Measurements from ENCODE around the gene ZBTB39. TPM values are rescaled to one million over a fixed set of nuclear protein-coding genes. Genes with fewer than 3 reads are reported as not detected.
A peak's percentile ranks its signal among the peaks of the same experiment; 100 is the strongest.
"Not testable (repeated sequence)": the region's sequence is repeated elsewhere in the genome, so short reads cannot be mapped to it uniquely, and the experiment has no call there.

ZBTB39 gene
- total RNA-seq, 1 donor from 2014 or later: 20.8 TPM

- H3K27me3 Mint-ChIP-seq: no peaks in the 10 kb centered on the region
Observed at GRCh38 chr12:56980941-56981530, 25.3 kb downstream of the ZBTB39 start.

DNA sequence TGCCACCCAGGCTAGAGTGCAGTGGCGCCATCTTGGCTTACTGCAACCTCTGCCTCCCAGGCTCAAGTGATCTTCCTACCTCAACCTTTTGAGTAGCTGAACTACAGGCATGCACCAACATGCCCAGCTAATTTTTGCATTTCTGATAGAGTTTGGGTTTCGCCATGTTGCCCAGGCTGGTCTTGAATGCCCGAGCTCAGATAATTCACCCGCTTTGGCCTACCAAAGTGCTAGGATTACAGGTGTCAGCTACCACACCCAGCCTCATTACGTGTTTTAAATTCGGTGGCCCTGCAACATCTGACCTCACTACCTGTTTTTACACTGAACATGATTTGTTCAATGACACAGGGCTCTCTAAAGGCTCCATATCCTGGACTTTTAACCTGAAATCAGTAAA is 26.1 kb downstream of the ZBTB39 start:
- DNase-seq (ENCODE audit: low spot score, unreplicated experiment): no peak
- Mint-ChIP-seq H3K27me3 (no peaks in the 10 kb centered on the region), H3K9me3 (ENCODE audit: low read depth) (no peaks in the 10 kb centered on the region), H3K4me1 (ENCODE audit: low read depth) (no peaks in the 10 kb centered on the region), H3K4me3 (ENCODE audit: low read depth) (no peak overlapping the region), H3K27ac (no peak overlapping the region), H3K36me3 (ENCODE audit: insufficient read depth) (peaks cover 2% of the 10 kb centered on the region)
- TF ChIP-seq, protein P1, sequence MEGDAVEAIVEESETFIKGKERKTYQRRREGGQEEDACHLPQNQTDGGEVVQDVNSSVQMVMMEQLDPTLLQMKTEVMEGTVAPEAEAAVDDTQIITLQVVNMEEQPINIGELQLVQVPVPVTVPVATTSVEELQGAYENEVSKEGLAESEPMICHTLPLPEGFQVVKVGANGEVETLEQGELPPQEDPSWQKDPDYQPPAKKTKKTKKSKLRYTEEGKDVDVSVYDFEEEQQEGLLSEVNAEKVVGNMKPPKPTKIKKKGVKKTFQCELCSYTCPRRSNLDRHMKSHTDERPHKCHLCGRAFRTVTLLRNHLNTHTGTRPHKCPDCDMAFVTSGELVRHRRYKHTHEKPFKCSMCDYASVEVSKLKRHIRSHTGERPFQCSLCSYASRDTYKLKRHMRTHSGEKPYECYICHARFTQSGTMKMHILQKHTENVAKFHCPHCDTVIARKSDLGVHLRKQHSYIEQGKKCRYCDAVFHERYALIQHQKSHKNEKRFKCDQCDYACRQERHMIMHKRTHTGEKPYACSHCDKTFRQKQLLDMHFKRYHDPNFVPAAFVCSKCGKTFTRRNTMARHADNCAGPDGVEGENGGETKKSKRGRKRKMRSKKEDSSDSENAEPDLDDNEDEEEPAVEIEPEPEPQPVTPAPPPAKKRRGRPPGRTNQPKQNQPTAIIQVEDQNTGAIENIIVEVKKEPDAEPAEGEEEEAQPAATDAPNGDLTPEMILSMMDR (IDR thresholded peaks at IDR 0.05; ENCODE audit: unreplicated experiment): no peak

More at GRCh38 chr12:56980941-56981530, 25.3 kb downstream of the ZBTB39 start:
- no peak overlapping the region for H3K4me3 Mint-ChIP-seq (ENCODE audit: low read depth)
- no peaks in the 10 kb centered on the region for H3K9me3 Mint-ChIP-seq (ENCODE audit: low read depth)
- no peaks in the 10 kb centered on the region for H3K4me1 Mint-ChIP-seq (ENCODE audit: low read depth)
- no peak for DNase-seq (ENCODE audit: low spot score, unreplicated experiment)
- no peak overlapping the region for H3K27ac Mint-ChIP-seq
- H3K36me3 Mint-ChIP-seq (ENCODE audit: insufficient read depth): peaks cover 2% of the 10 kb centered on the region
- TF ChIP-seq, protein P1 (IDR thresholded peaks at IDR 0.05; ENCODE audit: unreplicated experiment): no peak

DNA sequence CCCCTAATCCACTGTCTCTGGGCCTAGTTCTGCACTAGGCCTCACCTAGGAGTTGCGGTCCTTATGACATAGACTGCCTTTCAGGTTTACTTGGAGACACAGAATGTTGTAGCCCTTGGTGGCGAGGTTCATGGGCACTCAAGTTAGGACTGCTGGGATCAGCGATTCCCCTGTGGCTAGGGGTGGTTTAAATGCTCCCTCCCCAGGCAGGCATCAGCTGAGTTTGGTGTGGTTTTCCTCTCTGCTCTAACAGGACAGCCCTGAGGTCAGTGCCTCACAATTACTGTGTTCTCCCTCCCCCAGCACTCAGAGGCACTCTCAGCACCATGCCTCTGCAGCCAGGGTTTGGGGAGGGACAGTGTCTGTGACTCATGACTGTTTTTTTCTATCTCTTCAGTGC is 26.7 kb downstream of the ZBTB39 start:
- no peak overlapping the region for H3K4me3 Mint-ChIP-seq (ENCODE audit: low read depth)
- DNase-seq (ENCODE audit: low spot score, unreplicated experiment): no peak
- no peak overlapping the region for H3K27ac Mint-ChIP-seq
- no peaks in the 10 kb centered on the region for H3K4me1 Mint-ChIP-seq (ENCODE audit: low read depth)
- peaks cover 2% of the 10 kb centered on the region for H3K36me3 Mint-ChIP-seq (ENCODE audit: insufficient read depth)
- H3K9me3 Mint-ChIP-seq (ENCODE audit: low read depth): no peaks in the 10 kb centered on the region
- no peaks in the 10 kb centered on the region for H3K27me3 Mint-ChIP-seq
- TF ChIP-seq, protein P1 (IDR thresholded peaks at IDR 0.05; ENCODE audit: unreplicated experiment): no peak

DNA sequence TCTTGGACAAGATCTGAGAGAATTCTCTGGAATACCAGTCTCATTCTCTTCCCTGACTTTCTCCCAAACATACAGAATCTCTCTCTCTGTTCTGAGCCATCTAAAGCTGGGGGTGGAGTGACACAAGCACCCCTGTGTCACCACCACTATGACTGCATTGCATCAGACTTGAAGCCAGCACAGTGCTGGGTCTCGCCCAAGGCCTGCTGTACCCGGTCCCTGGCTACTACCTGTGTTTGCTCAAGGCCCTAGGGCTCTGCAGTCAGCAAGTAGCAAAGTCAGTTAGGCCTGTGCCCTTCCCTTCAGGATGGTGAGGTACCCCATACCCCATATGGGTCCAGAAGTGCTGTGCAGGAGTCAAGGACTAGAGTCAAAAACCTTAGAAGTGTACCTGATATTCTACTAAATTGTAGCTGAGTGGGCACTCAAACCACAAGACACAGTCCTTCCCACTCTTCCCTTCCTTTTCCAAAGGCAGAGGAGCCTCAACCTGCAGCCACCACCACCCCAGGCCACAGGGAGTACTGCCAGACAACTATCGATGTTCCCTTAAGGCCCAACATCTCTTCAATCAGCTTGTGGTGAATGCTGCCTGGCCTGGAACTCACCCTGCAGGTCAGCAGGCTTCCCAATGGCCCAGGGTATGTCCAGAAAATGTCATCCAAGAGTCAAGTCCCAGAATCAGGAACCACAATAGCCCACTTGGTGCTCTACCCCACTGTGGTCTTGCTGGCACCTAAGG is 27.8 kb downstream of the ZBTB39 start:
- H3K4me3 Mint-ChIP-seq (ENCODE audit: low read depth): no peak overlapping the region
- H3K36me3 Mint-ChIP-seq (ENCODE audit: insufficient read depth): peaks cover 2% of the 10 kb centered on the region
- no peaks in the 10 kb centered on the region for H3K4me1 Mint-ChIP-seq (ENCODE audit: low read depth)
- no peaks in the 10 kb centered on the region for H3K27me3 Mint-ChIP-seq
- no peaks in the 10 kb centered on the region for H3K9me3 Mint-ChIP-seq (ENCODE audit: low read depth)
- no peak for DNase-seq (ENCODE audit: low spot score, unreplicated experiment)
- TF ChIP-seq, protein P1 (IDR thresholded peaks at IDR 0.05; ENCODE audit: unreplicated experiment): no peak
- no peak overlapping the region for H3K27ac Mint-ChIP-seq

GRCh38 chr12:56977361-56977760 is 29.0 kb downstream of the ZBTB39 start:
- not testable (repeated sequence) for H3K27me3 Mint-ChIP-seq; H3K4me3 Mint-ChIP-seq (ENCODE audit: low read depth); H3K4me1 Mint-ChIP-seq (ENCODE audit: low read depth); H3K9me3 Mint-ChIP-seq (ENCODE audit: low read depth); H3K36me3 Mint-ChIP-seq (ENCODE audit: insufficient read depth); DNase-seq (ENCODE audit: low spot score, unreplicated experiment)
- peak overlapping the region; percentile 33 for H3K27ac Mint-ChIP-seq

- not testable (repeated sequence) for DNase-seq (ENCODE audit: low spot score, unreplicated experiment); H3K27me3 Mint-ChIP-seq; H3K27ac Mint-ChIP-seq; H3K4me3 Mint-ChIP-seq (ENCODE audit: low read depth); H3K9me3 Mint-ChIP-seq (ENCODE audit: low read depth); H3K4me1 Mint-ChIP-seq (ENCODE audit: low read depth); H3K36me3 Mint-ChIP-seq (ENCODE audit: insufficient read depth)
Observed at GRCh38 chr12:56974224-56974623, 32.1 kb downstream of the ZBTB39 start.

DNA sequence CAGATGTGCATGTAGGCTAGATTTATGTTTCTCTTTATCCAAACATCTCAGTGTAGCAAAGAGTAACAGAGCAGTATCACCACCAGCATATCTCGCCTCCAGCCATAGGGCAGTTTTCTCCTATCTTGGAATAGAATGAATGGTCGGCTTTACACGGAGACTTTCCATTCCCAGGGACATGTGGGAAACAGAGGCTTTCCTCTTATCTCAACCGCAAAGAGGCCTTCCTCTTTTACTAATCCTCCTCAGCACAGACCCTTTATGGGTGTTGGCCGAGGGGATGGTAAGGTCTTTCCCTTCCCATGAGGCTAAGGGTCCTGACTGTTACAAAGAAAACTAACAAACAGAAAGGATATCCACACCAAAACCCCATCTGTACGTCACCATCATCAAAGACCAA is 37.4 kb downstream of the ZBTB39 start:
- not testable (repeated sequence) for H3K4me1 Mint-ChIP-seq (ENCODE audit: low read depth); H3K36me3 Mint-ChIP-seq (ENCODE audit: insufficient read depth); H3K27ac Mint-ChIP-seq; DNase-seq (ENCODE audit: low spot score, unreplicated experiment); H3K27me3 Mint-ChIP-seq; H3K4me3 Mint-ChIP-seq (ENCODE audit: low read depth)
- H3K9me3 Mint-ChIP-seq (ENCODE audit: low read depth): peaks cover 11% of the 10 kb centered on the region

GRCh38 chr12:56965997-56966642 is 40.2 kb downstream of the ZBTB39 start:
- peaks cover 21% of the 10 kb centered on the region for H3K9me3 Mint-ChIP-seq (ENCODE audit: low read depth)
- not testable (repeated sequence) for DNase-seq (ENCODE audit: low spot score, unreplicated experiment); H3K27me3 Mint-ChIP-seq; H3K4me3 Mint-ChIP-seq (ENCODE audit: low read depth); H3K36me3 Mint-ChIP-seq (ENCODE audit: insufficient read depth); H3K27ac Mint-ChIP-seq; H3K4me1 Mint-ChIP-seq (ENCODE audit: low read depth)

DNA sequence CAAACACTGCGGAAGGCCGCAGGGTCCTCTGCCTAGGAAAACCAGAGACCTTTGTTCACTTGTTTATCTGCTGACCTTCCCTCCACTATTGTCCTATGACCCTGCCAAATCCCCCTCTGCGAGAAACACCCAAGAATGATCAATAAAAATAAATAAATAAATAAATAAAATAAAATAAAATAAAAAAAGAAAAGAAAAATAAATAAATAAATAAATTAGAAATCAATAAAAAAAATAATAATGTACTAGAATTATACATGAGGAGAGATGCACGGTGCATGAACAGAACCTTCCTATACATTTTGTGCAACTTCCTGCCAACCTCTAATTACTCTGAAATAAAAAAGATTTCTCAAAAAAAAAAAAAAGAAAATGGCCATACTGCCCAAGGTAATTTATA is 41.2 kb downstream of the ZBTB39 start:
- H3K36me3 Mint-ChIP-seq (ENCODE audit: insufficient read depth); H3K4me3 Mint-ChIP-seq (ENCODE audit: low read depth); H3K27me3 Mint-ChIP-seq; H3K4me1 Mint-ChIP-seq (ENCODE audit: low read depth); DNase-seq (ENCODE audit: low spot score, unreplicated experiment); H3K27ac Mint-ChIP-seq: not testable (repeated sequence)
- peaks cover 25% of the 10 kb centered on the region for H3K9me3 Mint-ChIP-seq (ENCODE audit: low read depth)

All from progenitor cell of endocrine pancreas (in vitro differentiated cells).